ENCODE measurements around the gene CDK13. TPM values are rescaled to one million over a fixed set of nuclear protein-coding genes. Genes with fewer than 3 reads are reported as not detected.

Gene CDK13
- total and polyA plus RNA-seq, 9 of the 15 experiments (the other 6 are each of a cell fraction or from before 2014, with no cell fraction given), result 9.8 to 46.1 (median 32.4) TPM

- Histone ChIP-seq H3K36me3 (ENCODE audit: control insufficient read depth, insufficient read depth, low read length) (peaks cover 11% of the 10 kb centered on the region; the same call in 1 of the 3 replicates), H3K4me3 (peak overlapping the region; percentile 72), H3K9ac (ENCODE audit: insufficient read depth in 1 of 2, low read depth in 2 of 2, low read length in 2 of 2) (peak overlapping the region; percentile 95 to 100), H3K4me1 (replicated peaks in 1 of 2; ENCODE audit: control insufficient read depth in 2 of 2, insufficient read depth in 2 of 2, low read length in 2 of 2) (peaks cover 9 to 26% of the 10 kb centered on the region in 2 experiments), H2AFZ (ENCODE audit: low read depth, low read length) (peak overlapping the region; percentile 26; the same call in 1 of the 2 replicates), H3K9me1 (ENCODE audit: control insufficient read depth, insufficient read depth, low read length) (no peaks in the 10 kb centered on the region), H3K9me3 (replicated peaks; ENCODE audit: control insufficient read depth, insufficient read depth, low read depth, low read length) (no peaks in the 10 kb centered on the region), H3K27me3 (ENCODE audit: control insufficient read depth in 2 of 2, insufficient read depth in 2 of 2, low read length in 2 of 2) (no peaks in the 10 kb centered on the region), H4K20me1 (replicated peaks; ENCODE audit: control insufficient read depth, insufficient read depth, low read length) (peaks cover 22% of the 10 kb centered on the region; the same call in 1 of the 2 replicates), H3K79me2 (ENCODE audit: control insufficient read depth, insufficient read depth, low read length) (peaks cover 75% of the 10 kb centered on the region), H3K4me2 (ENCODE audit: insufficient read depth, low read length) (peak overlapping the region; percentile 90), H3K27ac (ENCODE audit: extremely low read depth, low read depth, low read length) (peak overlapping the region; percentile 96)
- ChIA-PET POLR2A (interaction anchor here (0.6 to 1.7 kb wide), 4 partner anchors 18 to 400 kb away, joined by 3 to 4 read pairs (median 4); no protein-coding TSS in a partner anchor), CTCF (ENCODE audit: low intra/inter-chr PET ratio) (interaction anchor here (1.5 kb wide), 1 partner anchor 101 kb away, joined by 5 read pairs; no protein-coding TSS in a partner anchor)
- WGBS (ENCODE audit: insufficient coverage, low coverage, missing lambda C conversion rate), result under 1% methylated on average over 55 of the region's 79 CpGs
- in situ Hi-C loops (cut with MboI), result no loop called here
- BruUV-seq (replicated peaks), result no TSS peak
- FAIRE-seq, result no peak
- DNase-seq (ENCODE audit: extremely low read depth in 1 of 4, low spot score in 3 of 4), result peak; percentile 32 to 71 (median 49)
- intact Hi-C loops (cut with micrococcal nuclease), result loop anchor here (2.0 to 5.0 kb wide), 2 partner anchors 101 to 181 kb away; partner anchors contain the start of gene MPLKIP
- ATAC-seq, result peak; percentile 60
- peak; percentile 57; the same call in 1 of the 2 replicates for TF ChIP-seq ZBTB7A (IDR thresholded peaks at IDR 0.05; ENCODE audit: borderline replicate concordance, control insufficient read depth, low read depth, low read length)
- TF ChIP-seq CTCF (IDR thresholded peaks at IDR 0.05 in 2 of 3, conservative IDR thresholded peaks at IDR 0.05 in 1 of 3; ENCODE audit: insufficient read depth in 2 of 3, low read depth in 1 of 3, low read length in 3 of 3), result peak; percentile 42 to 70 (median 48); a peak in 4 of 6 replicates
- TF ChIP-seq E2F5 (CRISPR knock-in tag; IDR thresholded peaks at IDR 0.05), result no peak
- no peak for TF ChIP-seq GTF2A2 (tag; IDR thresholded peaks at IDR 0.05)
- TF ChIP-seq ZC3H4 (CRISPR knock-in tag; IDR thresholded peaks at IDR 0.05; ENCODE audit: borderline replicate concordance), result no peak; the same call in 1 of the 2 replicates
- no peak for TF ChIP-seq HNRNPUL1 (IDR thresholded peaks at IDR 0.05; ENCODE audit: low read length)
- peak; percentile 24 for TF ChIP-seq CHD1 (IDR thresholded peaks at IDR 0.05; ENCODE audit: low read length)
- no peak for TF ChIP-seq SNAPC5 (CRISPR knock-in tag; IDR thresholded peaks at IDR 0.05)
- TF ChIP-seq ARID4B (CRISPR knock-in tag; IDR thresholded peaks at IDR 0.05), result peak; percentile 69
Observed at GRCh38 chr7:39951226-39952194, 1.5 kb downstream of the CDK13 start.
